GM12801 (cell line): Measurements from ENCODE around the gene CDH13.

ENCODE experiments used
- TF ChIP-seq, protein P1 (sequence below): IDR thresholded peaks from one replicate; pipeline ENCODE4 v1.5.1; 2011; ENCODE audit warnings: control low read depth; ENCODE audit not compliant: insufficient read length; ENCODE audit errors: extremely low read depth

The CDH13 gene

DNA sequence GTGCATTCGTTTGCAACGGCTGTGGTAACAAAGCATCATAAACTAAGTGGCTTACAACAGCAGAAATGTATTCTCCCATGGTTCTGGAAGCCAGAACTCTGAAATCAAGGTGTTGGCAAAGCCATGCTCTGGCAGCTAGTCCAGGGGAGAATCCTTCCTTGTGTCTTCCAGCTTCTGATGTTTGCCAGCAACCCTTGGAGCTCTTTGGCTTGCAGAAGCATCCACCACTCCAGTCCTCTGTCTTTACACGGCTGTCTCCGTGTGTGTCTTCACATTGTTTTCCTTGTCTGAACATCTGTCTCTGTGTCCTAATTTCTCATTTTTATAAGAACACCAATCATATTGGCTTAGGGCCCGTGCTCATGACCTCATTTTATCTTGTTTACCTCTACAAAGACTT is 915.7 kb downstream of the CDH13 start:
- TF ChIP-seq, protein P1, sequence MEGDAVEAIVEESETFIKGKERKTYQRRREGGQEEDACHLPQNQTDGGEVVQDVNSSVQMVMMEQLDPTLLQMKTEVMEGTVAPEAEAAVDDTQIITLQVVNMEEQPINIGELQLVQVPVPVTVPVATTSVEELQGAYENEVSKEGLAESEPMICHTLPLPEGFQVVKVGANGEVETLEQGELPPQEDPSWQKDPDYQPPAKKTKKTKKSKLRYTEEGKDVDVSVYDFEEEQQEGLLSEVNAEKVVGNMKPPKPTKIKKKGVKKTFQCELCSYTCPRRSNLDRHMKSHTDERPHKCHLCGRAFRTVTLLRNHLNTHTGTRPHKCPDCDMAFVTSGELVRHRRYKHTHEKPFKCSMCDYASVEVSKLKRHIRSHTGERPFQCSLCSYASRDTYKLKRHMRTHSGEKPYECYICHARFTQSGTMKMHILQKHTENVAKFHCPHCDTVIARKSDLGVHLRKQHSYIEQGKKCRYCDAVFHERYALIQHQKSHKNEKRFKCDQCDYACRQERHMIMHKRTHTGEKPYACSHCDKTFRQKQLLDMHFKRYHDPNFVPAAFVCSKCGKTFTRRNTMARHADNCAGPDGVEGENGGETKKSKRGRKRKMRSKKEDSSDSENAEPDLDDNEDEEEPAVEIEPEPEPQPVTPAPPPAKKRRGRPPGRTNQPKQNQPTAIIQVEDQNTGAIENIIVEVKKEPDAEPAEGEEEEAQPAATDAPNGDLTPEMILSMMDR, result no peak

DNA sequence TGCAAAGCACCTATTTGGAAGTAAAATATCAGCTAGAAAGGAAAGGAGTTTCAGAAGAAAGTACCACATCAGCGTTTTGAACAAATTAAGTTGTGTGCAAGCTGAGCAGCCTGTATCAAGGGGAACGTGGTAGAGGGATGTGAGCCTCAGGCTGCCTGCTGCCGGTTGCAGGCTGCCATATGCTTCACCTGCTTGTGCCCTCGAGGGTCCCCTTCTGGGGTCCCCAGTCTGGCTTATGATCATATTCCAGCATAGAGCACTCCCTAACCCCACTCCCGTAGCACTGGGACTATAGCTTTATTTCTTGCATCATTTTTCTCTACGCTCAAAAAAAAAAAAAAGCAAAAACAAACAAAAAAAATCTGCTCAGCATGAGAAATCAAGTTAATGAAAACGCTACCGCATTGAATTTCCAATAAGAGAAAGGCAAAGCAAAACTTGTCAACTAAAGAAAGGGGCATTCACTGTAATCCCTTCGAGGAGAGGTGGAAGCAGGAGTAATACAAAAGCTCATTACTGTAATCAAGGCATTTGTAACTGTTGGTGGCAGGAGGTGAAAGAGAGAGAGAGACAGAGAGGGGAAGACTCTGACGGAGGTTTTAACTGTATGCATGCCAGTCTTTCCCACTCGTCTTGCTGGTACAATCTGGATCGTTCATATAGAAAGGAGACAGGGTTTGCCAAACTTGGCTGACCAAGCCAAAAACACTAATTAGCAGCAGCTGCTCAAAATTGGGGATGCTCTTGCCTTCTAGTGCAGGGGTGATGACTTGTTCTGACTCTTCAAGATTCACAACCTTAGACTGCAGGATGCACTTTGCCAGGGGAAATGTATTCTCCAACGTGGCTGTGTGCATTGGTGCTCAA is 922.8 kb downstream of the CDH13 start:
- TF ChIP-seq, protein P1, result no peak

DNA sequence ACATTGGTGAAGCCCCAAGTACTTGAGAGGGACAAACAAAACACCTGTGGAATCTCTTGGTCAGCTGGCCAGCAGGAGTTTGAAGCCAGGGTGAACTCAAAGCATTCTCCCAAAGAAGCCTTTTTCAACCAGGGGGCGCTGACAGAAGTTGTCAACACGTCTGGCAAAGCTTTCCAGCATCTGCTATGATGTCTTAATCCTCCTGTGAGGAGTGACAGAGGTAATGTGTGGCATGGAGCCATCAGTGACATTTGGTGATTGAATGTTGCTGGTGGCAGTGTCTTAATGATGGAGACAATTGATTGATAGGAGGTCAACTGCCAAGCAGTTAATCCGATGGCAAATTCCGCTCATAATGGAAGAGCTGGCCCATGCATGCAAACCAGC is 923.4 kb downstream of the CDH13 start:
- TF ChIP-seq, protein P1, result no peak

DNA sequence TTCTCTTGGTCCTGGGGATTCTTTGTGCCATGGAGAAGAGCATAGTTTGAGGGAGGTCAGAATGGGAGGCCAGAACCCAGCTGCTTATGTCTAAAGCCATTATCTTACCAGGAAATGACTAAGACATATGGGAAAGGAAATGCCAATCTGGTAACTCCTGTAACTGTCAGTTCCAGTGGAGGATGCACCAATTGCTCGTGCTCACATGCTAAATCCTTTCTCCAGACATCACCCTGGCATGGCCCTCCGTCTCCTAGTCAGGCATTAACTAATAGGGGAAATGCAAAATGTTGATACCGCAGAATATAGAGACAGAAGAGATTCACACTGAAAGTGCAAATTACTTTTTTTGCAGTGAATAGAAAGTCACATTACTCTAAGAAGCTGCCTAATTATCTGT is 925.5 kb downstream of the CDH13 start:
- TF ChIP-seq, protein P1, result no peak

DNA sequence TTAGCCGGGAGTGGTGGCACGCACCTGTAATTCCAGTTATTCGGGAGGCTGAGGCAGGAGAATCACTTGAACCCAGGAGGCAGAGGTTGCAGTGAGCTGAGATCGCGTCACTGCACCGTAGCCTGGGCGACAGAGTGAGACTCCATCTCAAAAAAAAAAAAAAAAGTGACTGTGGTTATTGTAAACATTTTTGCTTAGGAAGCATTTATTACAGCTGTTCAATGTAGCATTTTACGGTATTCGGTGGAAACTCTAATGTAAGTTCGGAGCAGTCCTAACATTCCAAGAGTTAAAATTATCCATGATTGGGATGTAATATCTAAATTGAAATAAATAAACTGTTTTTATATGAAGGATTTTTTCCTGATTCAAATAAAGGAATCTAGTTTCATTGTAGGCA is 926.2 kb downstream of the CDH13 start:
- TF ChIP-seq, protein P1, result no peak

DNA sequence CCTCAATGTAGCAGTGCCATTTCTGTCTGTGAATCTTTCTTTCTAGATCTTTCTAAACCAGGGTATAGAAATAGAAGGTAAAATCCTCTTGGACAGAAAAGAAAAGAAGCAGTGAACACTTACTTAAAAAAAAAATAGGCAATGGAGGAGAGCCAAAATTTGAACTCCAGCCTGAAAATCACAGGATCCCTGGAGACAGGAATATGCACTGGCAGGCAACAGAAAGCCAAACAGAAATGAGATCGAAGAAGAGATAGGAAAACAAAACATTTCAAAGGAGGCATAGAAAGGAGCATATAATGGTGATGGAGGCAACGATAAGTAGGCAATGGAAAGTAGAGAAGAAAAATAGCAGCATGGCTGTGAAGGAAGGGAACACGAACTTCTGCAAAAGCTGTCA is 927.3 kb downstream of the CDH13 start:
- TF ChIP-seq, protein P1, result no peak

DNA sequence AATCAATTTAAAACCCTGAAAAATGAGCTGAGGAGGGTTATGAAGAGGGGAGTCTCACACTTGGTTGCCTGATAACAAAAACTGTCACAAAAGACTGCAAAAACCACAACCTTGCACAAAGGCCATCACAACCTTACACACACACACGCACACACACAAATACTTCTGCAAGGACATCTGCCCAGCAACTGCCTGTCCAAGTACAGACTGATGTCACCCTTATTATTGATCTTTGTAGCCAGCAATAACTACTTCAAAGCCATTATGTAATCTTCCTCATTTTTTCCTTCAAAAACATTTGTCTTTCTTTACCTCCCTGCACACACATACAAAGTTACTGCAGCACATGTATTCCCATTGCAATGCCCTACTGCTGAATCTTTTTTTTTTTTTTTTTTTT is 927.8 kb downstream of the CDH13 start:
- TF ChIP-seq, protein P1, result no peak

DNA sequence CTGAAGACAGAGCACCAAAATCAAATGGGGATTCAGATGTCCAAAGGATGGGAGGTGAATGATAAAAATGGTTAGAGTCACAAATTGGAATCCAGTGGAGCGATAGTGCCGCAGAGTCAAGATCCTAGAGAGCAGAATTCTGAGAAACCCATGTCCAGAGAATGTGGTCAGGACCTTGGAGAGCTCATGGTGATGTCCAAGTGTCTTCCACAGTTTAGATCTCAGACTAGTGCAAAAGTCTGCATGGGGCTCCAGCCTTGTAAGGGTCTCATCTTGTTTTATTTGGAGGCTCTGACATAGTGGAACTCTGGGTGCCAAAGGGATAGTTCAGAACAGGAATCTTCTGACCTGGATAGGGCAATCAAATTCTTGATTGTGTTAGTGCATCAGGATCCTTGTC is 935.1 kb downstream of the CDH13 start:
- TF ChIP-seq, protein P1, result no peak
